Measurements from ENCODE around the gene ICA1. TPM values are rescaled to one million over a fixed set of nuclear protein-coding genes. Genes with fewer than 3 reads are reported as not detected.

Gene ICA1
- total RNA-seq, 1 donor from 2014 or later, result 10.5 TPM

DNA sequence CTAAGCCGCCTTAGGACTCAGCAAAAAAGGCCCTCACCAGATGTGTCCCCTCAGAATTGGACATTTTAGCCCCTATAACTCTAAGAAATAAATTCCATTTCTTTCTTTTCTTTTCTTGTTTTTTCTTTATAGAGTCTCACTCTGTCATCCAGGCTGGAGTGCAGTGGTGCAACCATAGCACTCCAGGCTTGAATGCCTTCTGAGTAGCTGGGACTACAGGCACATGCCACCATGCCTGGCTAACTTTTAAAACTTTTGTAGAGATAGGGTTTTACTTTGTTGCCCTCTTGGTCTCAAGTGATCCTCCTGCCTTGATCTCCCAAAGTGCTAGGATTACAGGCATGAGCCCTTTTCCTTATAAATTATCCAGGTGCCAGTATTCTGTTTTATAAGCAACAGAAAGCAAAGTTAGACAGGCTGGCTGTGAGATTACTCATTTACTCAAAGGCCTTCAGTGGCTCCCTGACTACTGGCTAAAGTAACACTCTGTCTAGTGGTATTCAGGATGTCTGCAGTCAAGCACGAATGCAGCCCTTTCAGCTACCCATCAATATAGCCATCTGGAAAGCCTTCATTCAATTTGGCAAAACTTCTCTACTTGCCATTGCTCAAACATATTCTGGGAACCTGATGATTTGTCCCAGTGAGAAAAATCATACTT lies 128.6 kb downstream of the ICA1 start:
- TF ChIP-seq, protein P1, sequence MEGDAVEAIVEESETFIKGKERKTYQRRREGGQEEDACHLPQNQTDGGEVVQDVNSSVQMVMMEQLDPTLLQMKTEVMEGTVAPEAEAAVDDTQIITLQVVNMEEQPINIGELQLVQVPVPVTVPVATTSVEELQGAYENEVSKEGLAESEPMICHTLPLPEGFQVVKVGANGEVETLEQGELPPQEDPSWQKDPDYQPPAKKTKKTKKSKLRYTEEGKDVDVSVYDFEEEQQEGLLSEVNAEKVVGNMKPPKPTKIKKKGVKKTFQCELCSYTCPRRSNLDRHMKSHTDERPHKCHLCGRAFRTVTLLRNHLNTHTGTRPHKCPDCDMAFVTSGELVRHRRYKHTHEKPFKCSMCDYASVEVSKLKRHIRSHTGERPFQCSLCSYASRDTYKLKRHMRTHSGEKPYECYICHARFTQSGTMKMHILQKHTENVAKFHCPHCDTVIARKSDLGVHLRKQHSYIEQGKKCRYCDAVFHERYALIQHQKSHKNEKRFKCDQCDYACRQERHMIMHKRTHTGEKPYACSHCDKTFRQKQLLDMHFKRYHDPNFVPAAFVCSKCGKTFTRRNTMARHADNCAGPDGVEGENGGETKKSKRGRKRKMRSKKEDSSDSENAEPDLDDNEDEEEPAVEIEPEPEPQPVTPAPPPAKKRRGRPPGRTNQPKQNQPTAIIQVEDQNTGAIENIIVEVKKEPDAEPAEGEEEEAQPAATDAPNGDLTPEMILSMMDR (IDR thresholded peaks at IDR 0.05; ENCODE audit: insufficient read depth, low read length, severe bottlenecking), result no peak
- FAIRE-seq (no peak), DNase-seq (ENCODE audit: low read depth) (no peak)
- Histone ChIP-seq H3K4me3 (ENCODE audit: low read depth, low read length) (no peak overlapping the region), H3K36me3 (ENCODE audit: control insufficient read depth, insufficient read depth, low read length) (no peaks in the 10 kb centered on the region), H3K27me3 (ENCODE audit: control insufficient read depth, insufficient read depth, low read length) (no peaks in the 10 kb centered on the region)

DNA sequence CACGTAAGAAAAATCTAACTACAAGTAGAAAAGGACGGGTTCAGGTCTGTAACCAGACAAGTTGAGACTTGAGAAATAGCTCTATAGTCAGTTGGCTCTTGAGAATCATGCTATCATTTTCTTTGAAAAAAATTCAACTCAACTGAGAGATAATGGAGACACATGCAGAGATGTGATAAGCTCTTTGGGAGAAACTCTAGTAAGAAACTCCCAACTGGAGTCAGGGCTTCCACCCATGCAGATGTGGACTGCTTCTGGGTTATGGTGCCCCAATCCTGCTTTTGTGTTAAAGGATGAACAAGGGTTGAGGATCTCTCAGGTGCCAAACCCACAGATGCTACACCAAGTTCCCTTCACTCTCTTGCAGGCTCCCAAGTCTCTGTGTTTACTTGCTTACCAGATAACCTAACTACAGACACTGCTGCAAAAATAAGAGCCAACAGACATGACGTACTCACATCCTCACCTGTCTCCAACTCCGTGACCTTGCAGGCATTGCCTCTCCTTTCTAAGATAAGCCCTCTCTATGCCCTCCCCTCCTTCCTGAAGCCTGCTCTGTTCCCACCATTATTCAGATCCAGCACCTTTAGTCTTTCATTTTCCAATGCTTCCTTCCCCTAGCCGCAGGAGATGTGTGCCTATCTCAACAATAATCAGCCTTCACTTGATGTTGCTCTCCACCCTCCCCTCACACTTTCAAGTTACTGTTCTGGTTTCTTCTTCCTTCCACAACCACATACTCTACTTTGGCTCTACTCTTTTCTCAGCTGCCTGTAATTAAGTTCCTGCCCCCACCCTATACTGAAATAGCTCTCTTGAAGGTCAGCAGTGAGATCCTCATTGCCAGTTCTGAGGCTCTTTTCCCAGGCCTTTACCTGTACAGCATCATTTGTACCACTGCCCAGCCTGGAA lies 130.0 kb downstream of the ICA1 start:
- Histone ChIP-seq H3K4me3 (ENCODE audit: low read depth, low read length) (no peak overlapping the region), H3K36me3 (ENCODE audit: control insufficient read depth, insufficient read depth, low read length) (no peaks in the 10 kb centered on the region), H3K27me3 (ENCODE audit: control insufficient read depth, insufficient read depth, low read length) (no peaks in the 10 kb centered on the region)
- FAIRE-seq (no peak), DNase-seq (ENCODE audit: low read depth) (peak; percentile 42)
- TF ChIP-seq, protein P1 (IDR thresholded peaks at IDR 0.05; ENCODE audit: insufficient read depth, low read length, severe bottlenecking), result no peak

DNA sequence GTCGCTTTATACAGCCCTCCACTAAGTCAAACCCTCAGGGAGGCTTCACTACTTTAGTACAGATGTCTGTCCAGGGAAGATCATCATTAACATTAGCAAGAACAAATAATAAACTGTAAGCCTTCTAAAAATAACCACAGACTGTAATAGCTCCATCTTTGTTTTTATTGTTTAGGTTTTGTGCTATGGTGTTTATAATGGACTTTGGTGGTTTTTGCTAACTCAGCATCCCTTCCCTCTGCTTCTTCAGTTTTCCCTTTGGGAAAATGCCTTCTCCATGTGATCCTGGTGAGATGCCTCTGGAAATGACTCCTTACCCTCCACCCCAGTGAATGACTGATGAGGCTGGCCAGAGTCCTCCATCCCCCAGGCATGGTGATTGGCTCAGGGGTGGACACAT lies 131.3 kb downstream of the ICA1 start:
- DNase-seq (ENCODE audit: low read depth) (no peak), FAIRE-seq (no peak)
- Histone ChIP-seq H3K4me3 (ENCODE audit: low read depth, low read length) (no peak overlapping the region), H3K36me3 (ENCODE audit: control insufficient read depth, insufficient read depth, low read length) (no peaks in the 10 kb centered on the region), H3K27me3 (ENCODE audit: control insufficient read depth, insufficient read depth, low read length) (no peaks in the 10 kb centered on the region)
- TF ChIP-seq, protein P1 (IDR thresholded peaks at IDR 0.05; ENCODE audit: insufficient read depth, low read length, severe bottlenecking), result no peak

DNA sequence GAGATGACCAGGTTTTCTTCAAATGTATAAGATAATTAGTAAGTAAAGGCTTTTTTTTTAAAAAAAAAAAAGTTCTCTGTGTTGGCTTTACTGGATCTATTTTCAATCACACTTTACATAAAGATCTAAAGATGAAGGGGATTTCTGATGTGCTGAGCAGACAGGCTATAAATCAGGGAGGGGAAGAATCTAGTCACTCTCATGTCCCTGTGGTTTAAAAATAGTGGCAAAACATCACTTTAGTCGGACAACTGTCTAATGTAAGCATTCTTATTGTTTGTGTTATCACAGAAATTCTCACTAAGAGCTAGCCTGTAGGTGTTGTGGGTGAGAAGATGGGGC lies 132.7 kb downstream of the ICA1 start:
- TF ChIP-seq, protein P1 (IDR thresholded peaks at IDR 0.05; ENCODE audit: insufficient read depth, low read length, severe bottlenecking), result no peak
- no peak for DNase-seq (ENCODE audit: low read depth)
- Histone ChIP-seq H3K27me3 (ENCODE audit: control insufficient read depth, insufficient read depth, low read length) (no peaks in the 10 kb centered on the region), H3K4me3 (ENCODE audit: low read depth, low read length) (no peak overlapping the region), H3K36me3 (ENCODE audit: control insufficient read depth, insufficient read depth, low read length) (no peaks in the 10 kb centered on the region)
- no peak for FAIRE-seq

DNA sequence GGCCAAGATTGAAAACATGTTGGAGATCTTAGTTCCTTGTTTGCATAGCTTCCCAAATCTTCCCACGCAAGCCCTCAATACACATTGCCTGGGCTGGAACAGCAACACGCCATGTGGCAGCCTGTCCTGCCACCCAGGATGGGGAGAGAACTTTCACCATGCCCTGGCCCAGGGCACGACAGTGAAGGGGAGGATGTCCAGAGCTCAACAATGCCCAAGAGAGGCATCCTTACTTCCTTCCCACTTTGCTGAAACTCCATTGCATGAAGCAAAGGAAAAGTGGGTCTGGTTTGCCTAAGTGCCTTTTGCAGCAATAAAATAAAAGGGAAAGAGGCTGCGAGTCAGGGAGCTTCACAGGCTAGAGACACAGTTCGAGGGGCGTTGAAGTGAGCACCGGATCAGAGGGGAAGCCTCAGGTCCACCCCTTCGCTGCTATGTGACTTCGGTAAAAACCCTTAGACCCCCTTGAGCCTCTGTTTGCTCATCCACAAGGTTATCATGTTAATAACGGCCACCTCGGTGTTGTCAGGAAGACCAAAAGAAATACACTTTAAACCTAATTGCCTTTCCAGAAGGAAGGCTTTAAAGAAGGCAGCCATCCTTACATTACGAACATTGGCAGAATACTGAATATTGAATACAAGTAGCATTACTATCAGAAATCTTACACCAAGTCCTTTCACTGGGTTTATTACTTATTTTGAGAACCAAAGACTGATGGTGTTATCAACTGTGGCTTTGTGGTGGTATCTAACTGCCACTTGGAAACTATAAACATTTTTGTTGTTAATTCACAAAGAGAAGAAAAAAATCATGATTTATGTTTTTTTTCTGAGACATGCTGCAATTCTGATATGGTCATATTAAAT lies 133.3 kb downstream of the ICA1 start:
- Histone ChIP-seq H3K27me3 (ENCODE audit: control insufficient read depth, insufficient read depth, low read length) (no peaks in the 10 kb centered on the region), H3K4me3 (ENCODE audit: low read depth, low read length) (no peak overlapping the region), H3K36me3 (ENCODE audit: control insufficient read depth, insufficient read depth, low read length) (no peaks in the 10 kb centered on the region)
- no peak for FAIRE-seq
- TF ChIP-seq, protein P1 (IDR thresholded peaks at IDR 0.05; ENCODE audit: insufficient read depth, low read length, severe bottlenecking), result no peak
- DNase-seq (ENCODE audit: low read depth), result no peak
